22Rv1 (cell line): ENCODE results near the gene LRRN2.

Experiments
- CTCF ChIP-seq: fragments of 450-650 bp; IDR thresholded peaks from 2 replicates; pipeline ENCODE4 v1.5.1; 2017; ENCODE audit warnings: mild to moderate bottlenecking
- ZFX ChIP-seq: fragments of 450-650 bp; IDR thresholded peaks from 2 replicates; pipeline ENCODE4 v1.6.1; 2017; ENCODE audit warnings: antibody characterized with exemption, borderline replicate concordance

- TF ChIP-seq CTCF (no peak), ZFX (no peak)
Observed at GRCh38 chr1:204694145-204694544, 8.6 kb upstream of the LRRN2 start.
